ENCODE results near the gene LRP1B.

- no peak for TF ChIP-seq CTCF (IDR thresholded peaks at IDR 0.05)
- no peak for TF ChIP-seq POLR2A (IDR thresholded peaks at IDR 0.05)
These were observed 565.2 kb downstream of the LRP1B start for GRCh38 chr2:141565597-141565996.
